Activated naive CD4-positive, alpha-beta T cell treated with anti-CD3 and anti-CD28 coated beads, Interleukin-2, amount 10 ng/mL, durations not matched to agents 7 days and 5 days (primary cell): ENCODE results near the gene NCLN.
"Not testable (repeated sequence)": the region's sequence is repeated elsewhere in the genome, so short reads cannot be mapped to it uniquely, and the experiment has no call there.

Source experiments
- CTCF ChIA-PET: fragments of 350-600 bp; sonication (Branson Sonifier 250); formaldehyde crosslinking; loops from one replicate; lab custom pipeline; 2021; ENCODE audit warnings: antibody characterized with exemption; lab: Charles Lee
- DNase-seq: peaks from one replicate; pipeline ENCODE4 v3.0.0-alpha.2; 2020
- H3K27ac Mint-ChIP-seq: one replicate; pipeline ENCODE4 v1.8.0; 2021; ENCODE audit warnings: mild to moderate bottlenecking, moderate library complexity, mixed read lengths
- H3K27me3 Mint-ChIP-seq: one replicate; pipeline ENCODE4 v1.8.0; 2021; ENCODE audit warnings: mild to moderate bottlenecking, mixed read lengths
- H3K36me3 Mint-ChIP-seq: one replicate; pipeline ENCODE4 v1.8.0; 2021; ENCODE audit warnings: mixed read lengths
- H3K4me1 Mint-ChIP-seq: one replicate; pipeline ENCODE4 v1.8.0; 2021; ENCODE audit warnings: mixed read lengths
- H3K4me3 Mint-ChIP-seq: one replicate; pipeline ENCODE4 v1.8.0; 2021; ENCODE audit warnings: mild to moderate bottlenecking, moderate library complexity, mixed read lengths
- H3K9me3 Mint-ChIP-seq: one replicate; pipeline ENCODE4 v1.8.0; 2021; ENCODE audit warnings: mixed read lengths

NCLN gene

DNA sequence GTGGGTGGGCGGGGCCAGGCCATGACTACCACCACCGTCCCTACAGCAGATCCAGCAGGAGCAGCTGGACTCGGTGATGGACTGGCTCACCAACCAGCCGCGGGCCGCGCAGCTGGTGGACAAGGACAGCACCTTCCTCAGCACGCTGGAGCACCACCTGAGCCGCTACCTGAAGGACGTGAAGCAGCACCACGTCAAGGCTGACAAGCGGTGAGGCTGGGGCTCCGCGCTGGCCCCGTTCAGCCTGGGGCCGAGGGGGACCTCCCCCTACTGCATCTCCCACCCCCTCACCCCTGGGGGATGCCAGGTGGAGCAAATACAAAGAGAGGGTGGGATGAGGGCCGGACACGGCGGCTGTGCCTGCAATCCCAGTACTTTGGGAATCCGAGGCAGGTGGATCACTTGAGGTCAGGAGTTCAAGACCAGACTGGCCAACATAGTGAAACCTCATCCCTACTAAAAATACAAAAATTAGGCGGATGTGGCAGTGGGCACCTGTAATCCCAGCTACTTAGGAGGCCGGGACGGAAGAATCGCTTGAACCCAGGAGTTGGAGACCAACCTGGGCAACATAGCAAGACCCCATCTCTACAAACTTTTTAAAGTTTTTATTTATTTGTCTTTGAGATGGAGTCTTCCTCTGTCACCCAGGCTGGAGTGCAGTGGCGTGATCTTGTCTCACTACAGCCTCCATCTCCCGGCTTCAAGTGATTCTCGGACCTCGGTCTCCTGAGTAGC, 20.7 kb downstream of the NCLN start:
- H3K27ac Mint-ChIP-seq: no peak overlapping the region
- H3K9me3 Mint-ChIP-seq: no peaks in the 10 kb centered on the region
- H3K27me3 Mint-ChIP-seq: no peaks in the 10 kb centered on the region
- CTCF ChIA-PET: no interaction called here
- no peak for DNase-seq
- H3K4me3 Mint-ChIP-seq: no peak overlapping the region
- no peaks in the 10 kb centered on the region for H3K4me1 Mint-ChIP-seq
- H3K36me3 Mint-ChIP-seq: no peaks in the 10 kb centered on the region

DNA sequence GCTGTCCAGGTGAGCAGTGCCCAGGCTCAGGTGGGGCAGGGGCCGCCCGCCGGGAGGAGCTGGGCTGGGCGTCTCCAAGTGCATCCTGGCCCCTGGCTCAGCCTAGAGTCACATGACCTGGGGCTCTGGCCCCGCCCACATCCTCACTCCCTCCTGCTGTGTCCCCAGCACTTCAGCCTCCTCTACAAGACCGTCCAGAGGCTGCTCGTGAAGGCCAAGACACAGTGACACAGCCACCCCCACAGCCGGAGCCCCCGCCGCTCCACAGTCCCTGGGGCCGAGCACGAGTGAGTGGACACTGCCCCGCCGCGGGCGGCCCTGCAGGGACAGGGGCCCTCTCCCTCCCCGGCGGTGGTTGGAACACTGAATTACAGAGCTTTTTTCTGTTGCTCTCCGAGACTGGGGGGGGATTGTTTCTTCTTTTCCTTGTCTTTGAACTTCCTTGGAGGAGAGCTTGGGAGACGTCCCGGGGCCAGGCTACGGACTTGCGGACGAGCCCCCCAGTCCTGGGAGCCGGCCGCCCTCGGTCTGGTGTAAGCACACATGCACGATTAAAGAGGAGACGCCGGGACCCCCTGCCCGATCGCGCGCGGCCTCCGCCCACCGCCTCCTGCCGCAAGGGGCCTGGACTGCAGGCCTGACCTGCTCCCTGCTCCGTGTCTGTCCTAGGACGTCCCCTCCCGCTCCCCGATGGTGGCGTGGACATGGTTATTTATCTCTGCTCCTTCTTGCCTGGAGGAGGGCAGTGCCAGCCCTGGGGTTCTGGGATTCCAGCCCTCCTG, 21.9 kb downstream of the NCLN start:
- H3K36me3 Mint-ChIP-seq: no peaks in the 10 kb centered on the region
- no peaks in the 10 kb centered on the region for H3K9me3 Mint-ChIP-seq
- CTCF ChIA-PET: interaction anchor here (1.3 kb wide), 1 partner anchor 16 kb away, joined by 3 read pairs; the partner anchor contains the start of gene CELF5
- DNase-seq: no peak
- no peaks in the 10 kb centered on the region for H3K27me3 Mint-ChIP-seq
- no peaks in the 10 kb centered on the region for H3K4me1 Mint-ChIP-seq
- H3K4me3 Mint-ChIP-seq: no peak overlapping the region
- no peak overlapping the region for H3K27ac Mint-ChIP-seq

DNA sequence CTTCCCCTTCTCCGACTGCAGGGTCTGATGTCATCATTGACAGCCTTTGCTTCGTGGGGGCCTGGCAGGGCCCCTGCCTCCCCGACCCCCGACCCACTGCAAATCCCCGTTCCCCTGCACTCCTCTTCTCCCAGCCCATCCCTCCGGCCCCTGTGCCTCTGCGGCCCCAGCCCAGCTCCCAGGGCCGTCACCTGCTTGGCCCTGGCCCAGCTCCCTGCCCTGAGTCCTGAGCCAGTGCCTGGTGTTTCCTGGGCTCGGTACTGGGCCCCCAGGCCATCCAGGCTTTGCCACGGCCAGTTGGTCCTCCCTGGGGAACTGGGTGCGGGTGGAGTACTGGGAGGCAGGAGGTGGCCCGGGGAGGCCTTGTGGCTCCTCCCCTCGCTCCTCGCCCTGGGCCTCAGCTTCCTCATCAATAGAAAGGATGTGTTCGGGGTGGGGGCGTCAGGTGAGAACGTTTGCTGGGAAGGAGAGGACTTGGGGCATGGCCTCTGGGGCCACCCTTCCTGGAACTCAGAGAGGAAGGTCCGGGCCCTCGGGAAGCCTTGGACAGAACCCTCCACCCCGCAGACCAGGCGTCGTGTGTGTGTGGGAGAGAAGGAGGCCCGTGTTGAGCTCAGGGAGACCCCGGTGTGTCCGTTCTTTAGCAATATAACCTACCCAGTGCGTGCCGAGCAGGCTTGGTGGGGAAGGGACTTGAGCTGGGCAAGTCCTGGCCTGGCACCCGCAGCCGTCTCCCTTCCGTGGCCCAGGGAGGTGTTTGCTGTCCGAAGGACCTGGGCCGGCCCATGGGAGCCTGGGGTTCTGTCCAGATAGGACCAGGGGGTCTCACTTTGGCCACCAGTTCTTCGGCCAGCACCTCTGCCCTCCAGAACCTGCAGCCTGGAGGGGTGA, 22.8 kb downstream of the NCLN start:
- Mint-ChIP-seq H3K27me3 (no peaks in the 10 kb centered on the region), H3K4me1 (no peaks in the 10 kb centered on the region), H3K4me3 (no peak overlapping the region), H3K9me3 (no peaks in the 10 kb centered on the region), H3K27ac (no peak overlapping the region), H3K36me3 (no peaks in the 10 kb centered on the region)
- DNase-seq: no peak
- CTCF ChIA-PET: interaction anchor here (0.5 to 1.3 kb wide), 2 partner anchors 16 to 271 kb away, joined by 3 read pairs; partner anchors contain the start of gene CELF5

- H3K9me3 Mint-ChIP-seq: no peaks in the 10 kb centered on the region
- DNase-seq: peak; percentile 80
- no peak overlapping the region for H3K4me3 Mint-ChIP-seq
- H3K27ac Mint-ChIP-seq: peak overlapping the region; percentile 67
- CTCF ChIA-PET: interaction anchor here (0.9 to 2.6 kb wide), 7 partner anchors 21 to 262 kb away, joined by 3 to 7 read pairs (median 3); no protein-coding TSS in a partner anchor
- H3K27me3 Mint-ChIP-seq: no peaks in the 10 kb centered on the region
- H3K36me3 Mint-ChIP-seq: no peaks in the 10 kb centered on the region
- no peaks in the 10 kb centered on the region for H3K4me1 Mint-ChIP-seq
Measured at GRCh38 chr19:3210347-3211017, 24.8 kb downstream of the NCLN start.

GRCh38 chr19:3211191-3211590, 25.5 kb downstream of the NCLN start:
- no peaks in the 10 kb centered on the region for H3K27me3 Mint-ChIP-seq
- H3K36me3 Mint-ChIP-seq: no peaks in the 10 kb centered on the region
- no peaks in the 10 kb centered on the region for H3K9me3 Mint-ChIP-seq
- H3K4me3 Mint-ChIP-seq: no peak overlapping the region
- CTCF ChIA-PET: interaction anchor here (1.0 to 2.6 kb wide), 5 partner anchors 22 to 261 kb away, joined by 3 to 7 read pairs (median 4); no protein-coding TSS in a partner anchor
- H3K4me1 Mint-ChIP-seq: no peaks in the 10 kb centered on the region
- no peak for DNase-seq
- no peak overlapping the region for H3K27ac Mint-ChIP-seq

GRCh38 chr19:3213159-3213558, 27.4 kb downstream of the NCLN start:
- Mint-ChIP-seq H3K27ac (no peak overlapping the region), H3K9me3 (no peaks in the 10 kb centered on the region), H3K36me3 (no peaks in the 10 kb centered on the region), H3K4me3 (no peak overlapping the region), H3K27me3 (no peaks in the 10 kb centered on the region), H3K4me1 (no peaks in the 10 kb centered on the region)
- DNase-seq: no peak
- CTCF ChIA-PET: no interaction called here

DNA sequence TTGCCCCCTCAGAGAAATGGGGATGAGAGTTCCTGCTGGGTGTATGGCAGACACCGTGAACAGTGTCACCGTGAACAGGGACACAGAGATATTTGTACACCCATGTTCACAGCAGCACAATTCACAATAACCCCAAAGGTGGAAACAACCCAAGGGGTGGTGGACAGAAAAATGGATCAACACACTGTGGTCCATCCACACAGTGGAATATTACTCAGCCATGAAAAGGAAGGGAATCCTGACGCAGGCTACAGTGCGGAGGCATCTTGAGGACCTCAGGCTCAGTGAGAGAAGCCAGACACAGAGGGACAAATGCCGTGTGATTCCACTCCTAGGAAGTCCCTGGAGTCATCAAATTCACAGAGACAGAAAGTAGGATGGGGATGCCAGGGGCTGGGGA, 31.1 kb downstream of the NCLN start:
- peaks cover 4% of the 10 kb centered on the region for H3K27me3 Mint-ChIP-seq
- H3K36me3 Mint-ChIP-seq: no peaks in the 10 kb centered on the region
- DNase-seq: no peak
- no peak overlapping the region for H3K4me3 Mint-ChIP-seq
- no peak overlapping the region for H3K27ac Mint-ChIP-seq
- H3K4me1 Mint-ChIP-seq: no peaks in the 10 kb centered on the region
- CTCF ChIA-PET: no interaction called here
- no peaks in the 10 kb centered on the region for H3K9me3 Mint-ChIP-seq

- no peaks in the 10 kb centered on the region for H3K36me3 Mint-ChIP-seq
- CTCF ChIA-PET: interaction anchor here (1.7 kb wide), 1 partner anchor 9 kb away, joined by 3 read pairs; no protein-coding TSS in a partner anchor
- DNase-seq: no peak
Measured at GRCh38 chr19:3220576-3220975, 34.8 kb downstream of the NCLN start.

GRCh38 chr19:3221576-3221975, 35.8 kb downstream of the NCLN start:
- DNase-seq, H3K36me3 Mint-ChIP-seq, H3K27ac Mint-ChIP-seq, H3K4me3 Mint-ChIP-seq, H3K9me3 Mint-ChIP-seq, H3K4me1 Mint-ChIP-seq, CTCF ChIA-PET: not testable (repeated sequence)
- peaks cover 10% of the 10 kb centered on the region for H3K27me3 Mint-ChIP-seq

More at GRCh38 chr19:3220576-3220975, 34.8 kb downstream of the NCLN start:
- H3K27ac Mint-ChIP-seq: no peak overlapping the region
- no peaks in the 10 kb centered on the region for H3K4me1 Mint-ChIP-seq
- peaks cover 10% of the 10 kb centered on the region for H3K27me3 Mint-ChIP-seq
- no peaks in the 10 kb centered on the region for H3K9me3 Mint-ChIP-seq
- H3K4me3 Mint-ChIP-seq: no peak overlapping the region

DNA sequence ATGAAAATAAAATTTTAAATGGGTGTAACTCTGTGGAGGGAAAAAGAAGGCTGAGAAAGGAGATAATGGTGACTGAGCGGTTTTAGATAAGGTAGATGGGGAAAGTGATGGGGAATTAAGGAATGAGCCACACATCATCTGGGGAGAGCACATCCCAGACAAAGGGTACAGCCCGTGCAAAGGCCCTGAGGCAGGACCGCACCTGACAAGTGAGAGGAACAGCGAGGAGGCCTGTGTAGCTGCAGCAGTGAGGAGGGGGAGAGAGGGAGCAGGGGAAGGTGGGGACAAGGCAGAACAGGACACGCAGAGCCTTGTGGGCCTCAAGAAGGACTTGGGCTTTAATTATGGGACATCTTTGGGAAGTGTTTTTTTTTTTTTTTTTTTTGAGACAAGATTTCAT, 37.0 kb downstream of the NCLN start:
- CTCF ChIA-PET: interaction anchor here (0.7 kb wide), 1 partner anchor 80 kb away, joined by 3 read pairs; no protein-coding TSS in a partner anchor
- H3K27me3 Mint-ChIP-seq: peaks cover 10% of the 10 kb centered on the region

GRCh38 chr19:3224346-3225168, 38.8 kb downstream of the NCLN start, which contains the start of gene CELF5:
TSS of gene CELF5 (plus strand) at chr19:3224661. CDS start at chr19:3224740, 79 bp downstream.
- H3K4me3 Mint-ChIP-seq: no peak within 1 kb of the TSS
- CTCF ChIA-PET: interaction anchor here (0.8 to 1.3 kb wide), 3 partner anchors 17 to 80 kb away, joined by 3 read pairs; no protein-coding TSS in a partner anchor
- no peak within 1 kb of the TSS for H3K27ac Mint-ChIP-seq
- H3K4me1 Mint-ChIP-seq: no peaks in the 10 kb centered on the region
- H3K36me3 Mint-ChIP-seq: no peaks in the 10 kb centered on the region
- DNase-seq: peak; percentile 71
- peaks cover 10% of the 10 kb centered on the region for H3K27me3 Mint-ChIP-seq
- no peaks in the 10 kb centered on the region for H3K9me3 Mint-ChIP-seq

More for the DNA sequence above, 37.0 kb downstream of the NCLN start:
- no peaks in the 10 kb centered on the region for H3K9me3 Mint-ChIP-seq
- no peak overlapping the region for H3K27ac Mint-ChIP-seq
- no peaks in the 10 kb centered on the region for H3K36me3 Mint-ChIP-seq
- H3K4me1 Mint-ChIP-seq: no peaks in the 10 kb centered on the region
- no peak for DNase-seq
- no peak overlapping the region for H3K4me3 Mint-ChIP-seq

GRCh38 chr19:3225169-3225485, 39.4 kb downstream of the NCLN start:
- Mint-ChIP-seq H3K4me1 (no peaks in the 10 kb centered on the region), H3K36me3 (no peaks in the 10 kb centered on the region), H3K27ac (no peak overlapping the region), H3K4me3 (no peak overlapping the region), H3K9me3 (no peaks in the 10 kb centered on the region), H3K27me3 (peaks cover 10% of the 10 kb centered on the region)
- no peak for DNase-seq
- CTCF ChIA-PET: interaction anchor here (0.8 to 1.0 kb wide), 2 partner anchors 78 to 80 kb away, joined by 3 read pairs; no protein-coding TSS in a partner anchor
